GM12875 (cell line): ENCODE results near the gene PCSK5.

Source experiments
- H3K4me3 ChIP-seq: one replicate; pipeline ENCODE4 v1.5.1; 2011; ENCODE audit warnings: low read depth, low read length, control low read depth
- CTCF ChIP-seq: IDR thresholded peaks from 2 replicates; pipeline ENCODE4 v1.5.1; 2011; ENCODE audit warnings: low read depth, mild to moderate bottlenecking, control low read depth, inconsistent platforms, low read length, moderate library complexity, borderline replicate concordance; ENCODE audit not compliant: insufficient read depth

PCSK5 gene

GRCh38 chr9:75914883-75915452 lies 24.5 kb downstream of the PCSK5 start:
- no peak for TF ChIP-seq CTCF
- H3K4me3 ChIP-seq: no peak overlapping the region

- no peak for TF ChIP-seq CTCF
- H3K4me3 ChIP-seq: no peak overlapping the region
Measured at GRCh38 chr9:75918154-75918553, 27.7 kb downstream of the PCSK5 start.

- TF ChIP-seq CTCF: no peak
- H3K4me3 ChIP-seq: no peak overlapping the region
Measured at GRCh38 chr9:75918909-75919308, 28.4 kb downstream of the PCSK5 start.

DNA sequence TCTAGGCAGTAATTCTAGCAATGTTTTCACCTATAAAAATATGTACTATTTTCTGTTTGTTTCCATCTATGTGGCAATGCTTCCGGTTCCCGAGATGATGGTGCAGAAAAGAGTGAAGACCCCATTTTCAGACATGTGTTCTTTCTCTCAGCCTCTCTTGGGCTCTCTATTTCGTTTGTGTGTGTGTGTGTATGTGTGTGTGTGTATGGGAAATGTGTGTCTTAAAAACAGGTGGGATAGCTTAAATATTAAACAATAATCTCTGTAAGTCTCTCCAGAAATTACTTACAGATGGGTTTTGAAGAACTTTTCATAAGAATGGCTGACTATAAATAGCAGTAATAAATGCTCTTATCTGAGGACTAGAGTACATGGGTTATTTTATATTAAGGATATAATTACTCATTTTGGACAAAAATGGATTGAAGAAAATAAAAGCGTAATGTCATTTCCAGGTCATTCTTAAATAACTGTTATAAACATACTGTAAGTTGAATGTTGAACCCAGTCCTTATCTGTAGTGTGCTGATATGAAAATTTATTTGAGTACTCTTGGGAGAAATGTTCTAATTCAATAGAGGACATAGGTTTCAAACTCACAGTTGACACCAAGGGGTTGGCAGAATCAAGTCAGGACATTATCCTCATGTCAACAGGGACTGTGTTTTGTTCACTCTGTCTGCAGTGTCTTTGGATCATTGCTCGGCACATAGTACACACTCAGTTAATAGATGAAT lies 31.1 kb downstream of the PCSK5 start:
- no peak for TF ChIP-seq CTCF
- H3K4me3 ChIP-seq: no peak overlapping the region

GRCh38 chr9:75926385-75926784 lies 35.9 kb downstream of the PCSK5 start:
- no peak for TF ChIP-seq CTCF
- H3K4me3 ChIP-seq: no peak overlapping the region

GRCh38 chr9:75927356-75927755 lies 36.9 kb downstream of the PCSK5 start:
- H3K4me3 ChIP-seq: no peak overlapping the region
- TF ChIP-seq CTCF: no peak

DNA sequence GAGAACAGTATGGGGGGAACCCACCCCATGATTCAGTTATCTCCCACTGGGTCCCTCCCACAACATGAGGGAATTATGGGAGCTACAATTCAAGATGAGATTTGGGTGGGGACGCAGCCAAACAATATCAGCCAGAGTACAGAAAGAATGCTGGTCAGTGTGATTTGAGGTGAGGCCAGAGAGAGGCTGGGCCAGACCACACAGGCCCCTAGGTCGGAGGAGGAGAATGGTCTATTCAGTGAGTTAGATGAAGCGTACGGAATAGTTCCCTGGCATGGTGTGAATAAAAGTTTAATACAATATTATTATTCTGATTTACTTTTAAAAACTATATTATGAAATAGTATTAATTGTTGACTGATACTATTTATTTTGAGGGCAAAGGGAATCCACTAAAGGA lies 39.7 kb downstream of the PCSK5 start:
- no peak overlapping the region for H3K4me3 ChIP-seq
- TF ChIP-seq CTCF: no peak
